ENCODE results near the gene WDFY4.

Gene WDFY4

DNA sequence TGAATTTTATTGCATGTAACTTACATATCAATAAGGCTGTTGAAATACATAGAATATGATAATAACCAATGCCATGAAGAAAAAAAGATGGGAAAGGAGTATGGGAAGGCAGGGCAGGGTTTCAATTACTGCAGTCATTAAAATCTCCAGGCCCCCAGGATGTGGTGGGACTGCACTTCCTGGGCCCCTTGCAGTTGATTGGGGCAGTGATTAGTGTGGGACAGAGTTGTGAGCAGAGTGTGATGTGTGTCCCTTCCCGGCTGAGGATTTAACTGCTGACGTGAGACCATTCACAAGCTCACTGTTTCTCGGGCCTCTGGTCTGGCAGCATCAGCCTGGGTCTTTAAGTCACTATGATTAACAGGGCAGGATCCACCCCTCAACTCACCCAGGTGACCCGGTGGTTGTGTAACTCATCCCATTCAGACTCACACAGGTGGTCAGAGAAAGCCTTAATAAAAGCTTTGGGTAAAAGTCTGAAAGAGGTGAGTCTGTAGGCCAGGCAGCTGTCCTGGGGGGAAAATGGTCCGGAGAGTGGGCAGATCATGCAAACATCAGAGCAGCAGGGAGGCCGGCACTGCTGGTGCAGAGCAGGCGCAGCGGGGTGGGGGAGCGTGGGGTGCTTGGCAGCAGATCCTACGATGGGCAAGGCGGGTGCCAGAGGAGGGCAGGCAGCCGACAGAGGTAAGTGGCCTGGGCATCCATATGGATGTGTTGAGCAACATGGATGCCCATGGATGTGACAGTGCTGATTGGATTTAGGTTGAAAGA lies 36.3 kb upstream of the WDFY4 start:
- H3K9ac ChIP-seq (ENCODE audit: low read depth, low read length) = no peak overlapping the region
- no peak overlapping the region for H3K4me3 ChIP-seq (ENCODE audit: low read length)
- no peak overlapping the region for H3K4me2 ChIP-seq (ENCODE audit: low read length)
- peaks cover 10% of the 10 kb centered on the region for H3K4me1 ChIP-seq (ENCODE audit: control insufficient read depth, insufficient read depth, low read length)
- H3K9me3 ChIP-seq (replicated peaks; ENCODE audit: low read length) = no peaks in the 10 kb centered on the region
- H3K36me3 ChIP-seq (ENCODE audit: insufficient read depth, low read length) = peaks cover 5% of the 10 kb centered on the region
- no peaks in the 10 kb centered on the region for H3K27me3 ChIP-seq (ENCODE audit: control insufficient read depth, insufficient read depth, low read length)

DNA sequence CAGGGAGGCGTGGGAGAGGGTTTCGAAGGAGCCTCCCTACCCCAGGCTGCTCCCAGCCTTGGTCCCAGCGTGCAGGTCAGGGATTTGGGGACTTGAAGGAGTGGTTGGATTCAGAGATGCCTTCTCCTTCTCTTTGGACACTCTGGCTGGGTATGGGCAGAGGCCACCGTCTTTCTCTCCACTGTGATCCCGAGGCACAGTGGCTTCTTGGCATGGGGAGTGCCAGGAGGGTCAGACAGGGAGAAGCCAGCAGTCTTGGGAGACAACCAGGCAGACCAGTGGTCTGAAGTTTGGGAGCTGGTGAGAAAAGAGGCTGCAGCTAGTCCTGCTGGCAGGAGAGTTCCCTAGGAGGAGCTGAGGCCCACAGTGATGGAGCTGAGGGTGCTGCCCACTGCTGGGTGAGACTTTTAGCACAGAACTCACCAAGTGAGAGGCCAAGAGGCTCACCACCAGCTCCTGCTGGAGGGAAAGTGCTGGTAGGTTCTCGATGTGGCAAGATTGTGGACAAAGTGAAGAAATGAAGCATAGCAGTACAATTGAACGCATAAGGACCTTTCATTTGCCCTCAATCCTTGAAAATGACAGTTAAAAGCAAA lies 35.2 kb upstream of the WDFY4 start:
- no peak overlapping the region for H3K4me3 ChIP-seq (ENCODE audit: low read length)
- no peaks in the 10 kb centered on the region for H3K27me3 ChIP-seq (ENCODE audit: control insufficient read depth, insufficient read depth, low read length)
- no peak overlapping the region for H3K4me2 ChIP-seq (ENCODE audit: low read length)
- no peaks in the 10 kb centered on the region for H3K9me3 ChIP-seq (replicated peaks; ENCODE audit: low read length)
- peaks cover 5% of the 10 kb centered on the region for H3K36me3 ChIP-seq (ENCODE audit: insufficient read depth, low read length)
- peaks cover 13% of the 10 kb centered on the region for H3K4me1 ChIP-seq (ENCODE audit: control insufficient read depth, insufficient read depth, low read length)
- no peak overlapping the region for H3K9ac ChIP-seq (ENCODE audit: low read depth, low read length)

DNA sequence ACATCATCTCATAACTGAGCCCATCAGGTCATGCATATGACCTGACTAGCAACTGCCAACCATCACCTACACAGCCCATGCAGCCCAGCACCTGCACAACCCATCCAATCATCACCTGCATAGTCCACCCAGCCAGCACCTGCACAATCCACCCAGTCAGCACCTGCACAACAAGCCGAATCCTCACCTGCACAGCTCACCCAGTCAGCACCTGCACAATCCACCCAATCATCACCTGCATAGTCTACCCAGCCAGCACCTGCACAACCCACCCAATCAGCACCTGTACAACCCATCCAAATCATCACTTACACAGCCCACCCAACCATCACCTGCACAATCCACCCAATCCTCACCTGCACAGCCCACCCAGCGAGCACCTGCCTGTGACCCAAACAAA lies 33.4 kb upstream of the WDFY4 start:
- Histone ChIP-seq H3K9ac (ENCODE audit: low read depth, low read length) (no peak overlapping the region), H3K9me3 (replicated peaks; ENCODE audit: low read length) (no peaks in the 10 kb centered on the region), H3K27me3 (ENCODE audit: control insufficient read depth, insufficient read depth, low read length) (no peaks in the 10 kb centered on the region), H3K36me3 (ENCODE audit: insufficient read depth, low read length) (peaks cover 5% of the 10 kb centered on the region), H3K4me3 (ENCODE audit: low read length) (no peak overlapping the region), H3K4me1 (ENCODE audit: control insufficient read depth, insufficient read depth, low read length) (peaks cover 27% of the 10 kb centered on the region), H3K4me2 (ENCODE audit: low read length) (peak overlapping the region; percentile 2)

DNA sequence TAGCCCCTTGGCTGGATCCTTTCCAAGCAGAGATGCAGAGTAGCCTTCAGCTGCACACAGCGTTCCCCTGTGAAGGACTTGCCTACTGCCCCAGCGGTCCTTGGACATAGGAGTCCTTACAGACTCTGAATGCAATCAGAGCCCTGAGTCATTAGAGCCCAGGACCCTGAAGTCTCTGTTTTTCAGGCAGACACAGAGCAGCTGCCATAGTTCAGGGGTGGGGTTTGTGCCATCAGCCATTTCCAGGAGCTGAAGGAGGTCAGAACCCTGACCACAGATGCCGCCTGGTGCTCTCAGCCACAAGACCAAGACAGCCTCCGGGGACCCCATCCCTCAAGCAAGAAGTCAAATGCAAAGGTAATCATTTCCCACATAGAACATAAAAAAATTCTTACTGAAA lies 32.8 kb upstream of the WDFY4 start:
- no peaks in the 10 kb centered on the region for H3K9me3 ChIP-seq (replicated peaks; ENCODE audit: low read length)
- H3K27me3 ChIP-seq (ENCODE audit: control insufficient read depth, insufficient read depth, low read length) = no peaks in the 10 kb centered on the region
- H3K36me3 ChIP-seq (ENCODE audit: insufficient read depth, low read length) = peaks cover 5% of the 10 kb centered on the region
- H3K4me1 ChIP-seq (ENCODE audit: control insufficient read depth, insufficient read depth, low read length) = peaks cover 32% of the 10 kb centered on the region
- no peak overlapping the region for H3K4me3 ChIP-seq (ENCODE audit: low read length)
- peak overlapping the region; percentile 2 for H3K4me2 ChIP-seq (ENCODE audit: low read length)
- no peak overlapping the region for H3K9ac ChIP-seq (ENCODE audit: low read depth, low read length)

DNA sequence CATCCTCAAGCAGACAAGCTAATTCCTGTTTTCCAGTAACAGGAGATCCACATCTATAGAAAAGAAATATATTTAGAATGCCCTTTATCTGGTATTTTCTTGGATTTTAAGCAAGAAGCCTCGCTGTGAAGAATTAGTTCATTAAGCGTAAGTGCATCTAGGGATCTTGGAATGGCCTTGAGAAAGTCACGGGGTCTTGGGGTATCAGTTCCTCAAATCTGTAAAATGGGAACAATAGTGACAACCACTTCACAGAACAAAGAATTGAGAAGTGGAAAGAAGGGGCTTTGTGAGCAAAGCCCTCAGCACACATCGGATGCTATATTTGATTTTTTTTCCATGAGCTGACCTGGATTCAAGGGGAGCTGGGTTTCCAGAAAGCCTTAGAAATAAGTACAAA lies 32.3 kb upstream of the WDFY4 start:
- no peaks in the 10 kb centered on the region for H3K27me3 ChIP-seq (ENCODE audit: control insufficient read depth, insufficient read depth, low read length)
- peaks cover 33% of the 10 kb centered on the region for H3K4me1 ChIP-seq (ENCODE audit: control insufficient read depth, insufficient read depth, low read length)
- no peak overlapping the region for H3K9ac ChIP-seq (ENCODE audit: low read depth, low read length)
- peaks cover 4% of the 10 kb centered on the region for H3K36me3 ChIP-seq (ENCODE audit: insufficient read depth, low read length)
- H3K4me3 ChIP-seq (ENCODE audit: low read length) = no peak overlapping the region
- peak overlapping the region; percentile 2 for H3K4me2 ChIP-seq (ENCODE audit: low read length)
- no peaks in the 10 kb centered on the region for H3K9me3 ChIP-seq (replicated peaks; ENCODE audit: low read length)

DNA sequence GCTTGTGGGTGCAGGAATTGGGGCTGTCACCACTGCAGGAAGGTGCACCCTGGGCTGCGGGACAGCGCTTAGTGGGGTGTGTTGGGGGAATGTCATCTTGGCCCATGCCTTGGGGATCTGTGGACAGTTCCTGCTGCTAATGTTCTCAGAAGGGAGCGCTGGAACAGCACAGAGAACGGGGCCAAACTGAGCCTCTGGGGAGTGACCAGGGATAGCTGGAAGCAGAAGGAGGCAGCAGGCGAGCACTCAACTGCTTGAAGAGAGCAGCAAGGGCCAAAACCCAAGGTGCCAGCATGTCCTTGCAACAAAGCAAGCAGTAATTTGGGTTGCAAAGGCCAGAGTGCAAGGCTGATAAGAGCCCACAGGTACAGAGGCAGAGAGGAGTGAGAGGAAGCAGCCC lies 31.3 kb upstream of the WDFY4 start:
- Histone ChIP-seq H3K4me2 (ENCODE audit: low read length) (no peak overlapping the region), H3K4me3 (ENCODE audit: low read length) (no peak overlapping the region), H3K9me3 (replicated peaks; ENCODE audit: low read length) (no peaks in the 10 kb centered on the region), H3K9ac (ENCODE audit: low read depth, low read length) (no peak overlapping the region), H3K36me3 (ENCODE audit: insufficient read depth, low read length) (no peaks in the 10 kb centered on the region), H3K27me3 (ENCODE audit: control insufficient read depth, insufficient read depth, low read length) (no peaks in the 10 kb centered on the region), H3K4me1 (ENCODE audit: control insufficient read depth, insufficient read depth, low read length) (peaks cover 33% of the 10 kb centered on the region)

DNA sequence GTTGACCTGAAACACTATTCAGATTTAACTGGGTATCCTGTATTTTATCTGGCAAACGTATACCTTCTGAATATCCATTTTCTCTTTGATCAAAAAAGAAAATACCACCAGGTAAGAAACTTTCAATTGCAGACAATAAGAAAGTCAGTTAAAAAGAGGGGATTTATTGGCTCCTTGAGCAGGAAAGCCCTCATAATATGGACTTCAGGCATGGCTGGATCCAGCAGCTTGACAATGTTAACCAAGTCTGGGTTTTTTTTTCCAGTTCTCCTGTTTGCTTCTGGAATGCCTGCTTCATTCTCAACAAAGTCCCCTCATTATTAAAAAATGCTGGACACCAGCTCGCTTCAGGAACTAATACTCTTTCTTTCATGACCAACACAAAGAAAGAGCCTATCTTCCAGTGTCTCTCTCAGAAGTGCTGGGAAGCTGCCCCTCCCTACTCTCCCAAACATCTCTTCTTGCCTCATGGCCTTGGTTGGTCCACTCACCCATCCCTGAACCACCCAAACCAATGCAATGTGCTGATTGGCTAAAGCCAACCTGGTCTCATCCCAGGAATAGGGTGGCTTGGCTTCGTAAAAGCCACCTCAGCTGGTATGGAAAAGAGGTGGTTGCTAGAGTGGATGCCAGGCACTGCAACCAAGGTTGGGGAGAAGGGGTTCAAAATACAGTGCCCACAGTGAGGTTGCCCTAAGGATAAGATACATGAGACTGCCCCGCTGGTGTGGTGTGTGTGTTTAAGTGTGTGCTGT lies 30.6 kb upstream of the WDFY4 start:
- H3K9me3 ChIP-seq (replicated peaks; ENCODE audit: low read length) = no peaks in the 10 kb centered on the region
- H3K9ac ChIP-seq (ENCODE audit: low read depth, low read length) = no peak overlapping the region
- H3K4me1 ChIP-seq (ENCODE audit: control insufficient read depth, insufficient read depth, low read length) = peaks cover 33% of the 10 kb centered on the region
- H3K4me3 ChIP-seq (ENCODE audit: low read length) = no peak overlapping the region
- no peaks in the 10 kb centered on the region for H3K36me3 ChIP-seq (ENCODE audit: insufficient read depth, low read length)
- no peaks in the 10 kb centered on the region for H3K27me3 ChIP-seq (ENCODE audit: control insufficient read depth, insufficient read depth, low read length)
- H3K4me2 ChIP-seq (ENCODE audit: low read length) = peak overlapping the region; percentile 99

DNA sequence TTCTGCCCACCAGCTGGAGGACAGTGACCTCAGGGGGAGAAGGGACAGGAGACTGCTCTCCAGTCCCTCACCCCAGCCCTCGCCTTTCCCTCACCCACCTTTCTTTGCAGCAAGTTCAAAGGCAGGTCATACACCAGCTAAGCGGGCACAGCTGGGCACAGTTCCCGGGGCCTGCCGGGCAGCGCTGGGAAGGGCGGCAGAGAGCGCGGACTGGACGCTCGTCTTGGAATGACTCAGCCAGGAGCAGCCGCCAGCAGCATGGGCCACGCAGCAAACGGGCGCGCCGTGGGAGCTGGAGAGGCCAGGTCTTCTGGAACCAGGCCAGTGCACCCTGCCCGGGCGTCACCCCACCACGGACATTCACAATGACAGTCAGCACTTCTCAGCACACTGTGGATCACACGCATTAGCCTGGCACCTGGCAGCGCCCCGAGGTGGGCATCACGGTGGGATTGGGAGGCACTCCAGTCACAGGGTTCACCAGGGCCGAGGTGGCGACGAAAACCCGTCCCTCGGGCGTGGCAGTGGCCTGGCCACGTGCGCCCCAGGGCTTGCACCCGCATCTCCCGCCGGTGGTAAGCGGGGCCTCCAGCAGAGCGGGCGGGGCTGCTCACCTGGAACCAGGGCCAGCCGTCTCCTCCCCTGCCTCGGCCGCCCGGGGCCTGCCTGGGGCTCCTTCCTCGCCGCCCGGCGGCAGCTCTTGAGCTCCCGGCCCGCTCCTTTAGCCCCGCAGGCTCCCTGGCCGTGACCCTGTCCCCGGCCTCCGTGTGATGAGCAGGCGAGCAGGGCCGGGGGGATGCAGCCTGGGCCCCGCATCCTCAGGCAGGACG lies 29.0 kb upstream of the WDFY4 start:
- Histone ChIP-seq H3K9ac (ENCODE audit: low read depth, low read length) (peak overlapping the region; percentile 84), H3K4me1 (ENCODE audit: control insufficient read depth, insufficient read depth, low read length) (peaks cover 33% of the 10 kb centered on the region), H3K9me3 (replicated peaks; ENCODE audit: low read length) (no peaks in the 10 kb centered on the region), H3K27me3 (ENCODE audit: control insufficient read depth, insufficient read depth, low read length) (peaks cover 4% of the 10 kb centered on the region), H3K4me2 (ENCODE audit: low read length) (peak overlapping the region; percentile 99), H3K36me3 (ENCODE audit: insufficient read depth, low read length) (no peaks in the 10 kb centered on the region), H3K4me3 (ENCODE audit: low read length) (peak overlapping the region; percentile 83)

DNA sequence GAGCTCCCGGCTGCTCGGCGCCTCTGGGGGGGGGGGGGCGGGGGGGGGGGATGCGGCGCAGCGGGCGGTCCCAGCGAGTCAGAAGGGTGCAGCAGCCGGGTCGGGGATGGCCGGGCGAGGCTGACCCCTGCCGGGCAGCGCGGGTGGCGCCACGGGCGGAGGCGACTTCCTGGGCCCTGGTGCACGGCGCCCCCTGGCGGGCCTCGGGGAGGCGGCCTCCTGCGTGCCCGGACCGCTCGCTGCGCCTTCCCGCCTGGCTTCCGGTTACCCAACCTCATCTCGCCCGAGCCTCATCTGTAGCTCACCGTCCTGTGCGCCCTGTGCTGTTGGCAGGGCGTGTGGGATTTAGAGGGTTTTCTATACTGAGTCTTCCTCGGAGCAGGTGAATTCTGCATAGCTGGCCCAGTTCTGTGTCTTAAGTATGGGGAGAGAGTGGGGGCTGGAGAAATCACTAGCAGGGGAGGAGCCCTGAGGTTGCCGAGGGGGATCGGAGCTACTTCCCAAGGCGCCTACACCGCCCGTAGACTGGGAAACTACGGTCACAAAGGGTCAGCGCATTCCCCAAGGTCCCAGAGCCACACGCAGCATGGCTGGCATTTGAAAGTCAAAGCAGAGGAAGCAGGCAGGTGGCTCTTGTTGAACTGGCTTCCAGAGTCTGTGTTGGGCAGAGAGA lies 28.3 kb upstream of the WDFY4 start:
- H3K36me3 ChIP-seq (ENCODE audit: insufficient read depth, low read length) = no peaks in the 10 kb centered on the region
- H3K9ac ChIP-seq (ENCODE audit: low read depth, low read length) = peak overlapping the region; percentile 84
- peak overlapping the region; percentile 99 for H3K4me2 ChIP-seq (ENCODE audit: low read length)
- peaks cover 11% of the 10 kb centered on the region for H3K27me3 ChIP-seq (ENCODE audit: control insufficient read depth, insufficient read depth, low read length)
- peak overlapping the region; percentile 83 for H3K4me3 ChIP-seq (ENCODE audit: low read length)
- peaks cover 33% of the 10 kb centered on the region for H3K4me1 ChIP-seq (ENCODE audit: control insufficient read depth, insufficient read depth, low read length)
- no peaks in the 10 kb centered on the region for H3K9me3 ChIP-seq (replicated peaks; ENCODE audit: low read length)

DNA sequence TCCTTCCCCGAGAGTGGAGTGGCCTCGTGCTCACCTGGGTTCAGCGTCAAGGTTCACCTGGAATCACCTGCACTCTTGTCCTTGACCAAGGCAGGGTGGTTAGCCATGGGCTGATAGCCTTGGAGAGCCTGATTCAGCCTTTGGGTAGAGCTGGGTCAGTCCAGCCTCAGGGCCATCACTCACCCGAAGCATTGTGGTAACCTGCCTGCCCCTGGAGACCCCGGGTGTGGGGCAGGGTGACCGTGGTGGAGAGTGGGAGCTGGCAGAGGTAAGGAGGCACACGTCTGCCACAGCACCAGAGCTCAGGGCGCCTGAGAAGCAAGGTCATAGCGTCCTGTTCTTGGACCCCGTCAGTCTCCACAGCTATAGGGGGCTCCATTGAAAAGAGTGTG lies 27.8 kb upstream of the WDFY4 start:
- Histone ChIP-seq H3K4me3 (ENCODE audit: low read length) (peak overlapping the region; percentile 67), H3K27me3 (ENCODE audit: control insufficient read depth, insufficient read depth, low read length) (peaks cover 15% of the 10 kb centered on the region), H3K4me1 (ENCODE audit: control insufficient read depth, insufficient read depth, low read length) (peaks cover 28% of the 10 kb centered on the region), H3K9ac (ENCODE audit: low read depth, low read length) (peak overlapping the region; percentile 40), H3K36me3 (ENCODE audit: insufficient read depth, low read length) (no peaks in the 10 kb centered on the region), H3K4me2 (ENCODE audit: low read length) (peak overlapping the region; percentile 94), H3K9me3 (replicated peaks; ENCODE audit: low read length) (no peaks in the 10 kb centered on the region)

DNA sequence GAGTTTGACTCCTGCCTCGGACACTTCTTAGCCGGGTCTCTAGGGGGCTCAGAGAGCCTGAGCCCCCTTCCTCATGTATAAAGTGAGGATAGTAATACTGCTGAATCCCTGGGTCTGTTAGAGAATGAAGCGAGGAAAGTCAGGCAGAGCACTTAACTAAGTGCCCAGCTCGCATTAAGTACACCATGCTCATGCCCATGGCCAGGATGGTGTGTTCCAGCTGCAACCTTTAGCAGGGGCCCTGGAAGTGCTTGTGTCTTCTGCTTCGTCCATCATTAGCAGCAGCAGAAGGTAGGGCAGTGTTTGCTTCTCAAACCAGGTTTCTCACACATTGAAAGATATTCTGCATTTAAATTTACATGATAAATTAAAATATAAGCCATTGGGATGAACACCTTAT lies 27.3 kb upstream of the WDFY4 start:
- no peak overlapping the region for H3K4me2 ChIP-seq (ENCODE audit: low read length)
- peaks cover 23% of the 10 kb centered on the region for H3K4me1 ChIP-seq (ENCODE audit: control insufficient read depth, insufficient read depth, low read length)
- no peaks in the 10 kb centered on the region for H3K9me3 ChIP-seq (replicated peaks; ENCODE audit: low read length)
- no peak overlapping the region for H3K9ac ChIP-seq (ENCODE audit: low read depth, low read length)
- no peak overlapping the region for H3K4me3 ChIP-seq (ENCODE audit: low read length)
- H3K27me3 ChIP-seq (ENCODE audit: control insufficient read depth, insufficient read depth, low read length) = peaks cover 17% of the 10 kb centered on the region
- no peaks in the 10 kb centered on the region for H3K36me3 ChIP-seq (ENCODE audit: insufficient read depth, low read length)

All from skeletal muscle satellite cell (primary cell).